ENCODE results near the gene CCDC7. TPM values are rescaled to one million over a fixed set of nuclear protein-coding genes. Genes with fewer than 3 reads are reported as not detected.

The CCDC7 gene
- total RNA-seq, 2 donors from 2014 or later, result 1.9 to 4.3 TPM

GRCh38 chr10:32786968-32787367, 341.0 kb downstream of the CCDC7 start:
- WGBS, 2 experiments (ENCODE audit: insufficient coverage in 1 of 2, insufficient read length in 1 of 2), result 89 to 91% methylated on average over 4 of the region's 4 CpGs
- Histone ChIP-seq H3K4me1 (ENCODE audit: control insufficient read depth, insufficient read depth, low read length) (no peaks in the 10 kb centered on the region), H3K9me3 (ENCODE audit: control insufficient read depth, low read length) (no peaks in the 10 kb centered on the region), H3K4me3 (ENCODE audit: low read length) (no peak overlapping the region), H3K27ac (ENCODE audit: low read depth, low read length) (no peak overlapping the region), H3K36me3 (ENCODE audit: control insufficient read depth, insufficient read depth, low read length) (no peaks in the 10 kb centered on the region), H3K9ac (ENCODE audit: extremely low read depth, low read length, poor library complexity, severe bottlenecking) (no peak overlapping the region), H3K27me3 (ENCODE audit: control insufficient read depth, insufficient read depth, low read length, poor library complexity, severe bottlenecking) (no peaks in the 10 kb centered on the region)
- H3K4me3 Mint-ChIP-seq, result no peak overlapping the region
- TF ChIP-seq CTCF (conservative IDR thresholded peaks at IDR 0.05), result no peak
- no peaks in the 10 kb centered on the region for H3K9me3 Mint-ChIP-seq
- H3K27me3 Mint-ChIP-seq (ENCODE audit: insufficient read depth), result no peaks in the 10 kb centered on the region
- DNase-seq, result no peak
- H3K27ac Mint-ChIP-seq, result no peak overlapping the region
- H3K4me1 Mint-ChIP-seq, result no peaks in the 10 kb centered on the region
- H3K36me3 Mint-ChIP-seq (ENCODE audit: low read depth), result no peaks in the 10 kb centered on the region

GRCh38 chr10:32787690-32788284, 341.8 kb downstream of the CCDC7 start:
- TF ChIP-seq CTCF (conservative IDR thresholded peaks at IDR 0.05), result no peak
- no peak overlapping the region for H3K27ac Mint-ChIP-seq
- no peaks in the 10 kb centered on the region for H3K9me3 Mint-ChIP-seq
- Histone ChIP-seq H3K4me3 (ENCODE audit: low read length) (no peak overlapping the region), H3K27ac (ENCODE audit: low read depth, low read length) (no peak overlapping the region), H3K9ac (ENCODE audit: extremely low read depth, low read length, poor library complexity, severe bottlenecking) (no peak overlapping the region), H3K4me1 (ENCODE audit: control insufficient read depth, insufficient read depth, low read length) (no peaks in the 10 kb centered on the region), H3K9me3 (ENCODE audit: control insufficient read depth, low read length) (no peaks in the 10 kb centered on the region), H3K27me3 (ENCODE audit: control insufficient read depth, insufficient read depth, low read length, poor library complexity, severe bottlenecking) (no peaks in the 10 kb centered on the region), H3K36me3 (ENCODE audit: control insufficient read depth, insufficient read depth, low read length) (no peaks in the 10 kb centered on the region)
- H3K4me1 Mint-ChIP-seq, result no peaks in the 10 kb centered on the region
- no peak overlapping the region for H3K4me3 Mint-ChIP-seq
- 92 to 93% methylated on average over 2 to 3 of the region's 3 CpGs for WGBS, 2 experiments (ENCODE audit: insufficient coverage in 1 of 2, insufficient read length in 1 of 2)
- H3K36me3 Mint-ChIP-seq (ENCODE audit: low read depth), result no peaks in the 10 kb centered on the region
- DNase-seq, result no peak
- H3K27me3 Mint-ChIP-seq (ENCODE audit: insufficient read depth), result no peaks in the 10 kb centered on the region

GRCh38 chr10:32788359-32788758, 342.4 kb downstream of the CCDC7 start:
- Mint-ChIP-seq H3K4me1 (no peaks in the 10 kb centered on the region), H3K27me3 (ENCODE audit: insufficient read depth) (no peaks in the 10 kb centered on the region), H3K27ac (no peak overlapping the region), H3K9me3 (no peaks in the 10 kb centered on the region), H3K4me3 (no peak overlapping the region), H3K36me3 (ENCODE audit: low read depth) (no peaks in the 10 kb centered on the region)
- Histone ChIP-seq H3K9me3 (ENCODE audit: control insufficient read depth, low read length) (no peaks in the 10 kb centered on the region), H3K4me3 (ENCODE audit: low read length) (no peak overlapping the region), H3K36me3 (ENCODE audit: control insufficient read depth, insufficient read depth, low read length) (no peaks in the 10 kb centered on the region), H3K27ac (ENCODE audit: low read depth, low read length) (no peak overlapping the region), H3K4me1 (ENCODE audit: control insufficient read depth, insufficient read depth, low read length) (no peaks in the 10 kb centered on the region), H3K9ac (ENCODE audit: extremely low read depth, low read length, poor library complexity, severe bottlenecking) (no peak overlapping the region), H3K27me3 (ENCODE audit: control insufficient read depth, insufficient read depth, low read length, poor library complexity, severe bottlenecking) (no peaks in the 10 kb centered on the region)
- TF ChIP-seq CTCF (conservative IDR thresholded peaks at IDR 0.05), result no peak
- no peak for DNase-seq

All from endodermal cell (in vitro differentiated cells).